Activated CD4-positive, alpha-beta T cell treated with anti-CD3 and anti-CD28 coated beads, Interleukin-10, Interleukin-2, amounts not matched to agents 100 ng/mL and 50 ng/mL, durations not matched to agents 16 hours and 8 hours (primary cell): ENCODE results near the gene CRIP1.

Source experiments
- DNase-seq: peaks from one replicate; pipeline ENCODE4 v3.0.0-alpha.2; 2020

The CRIP1 gene

DNA sequence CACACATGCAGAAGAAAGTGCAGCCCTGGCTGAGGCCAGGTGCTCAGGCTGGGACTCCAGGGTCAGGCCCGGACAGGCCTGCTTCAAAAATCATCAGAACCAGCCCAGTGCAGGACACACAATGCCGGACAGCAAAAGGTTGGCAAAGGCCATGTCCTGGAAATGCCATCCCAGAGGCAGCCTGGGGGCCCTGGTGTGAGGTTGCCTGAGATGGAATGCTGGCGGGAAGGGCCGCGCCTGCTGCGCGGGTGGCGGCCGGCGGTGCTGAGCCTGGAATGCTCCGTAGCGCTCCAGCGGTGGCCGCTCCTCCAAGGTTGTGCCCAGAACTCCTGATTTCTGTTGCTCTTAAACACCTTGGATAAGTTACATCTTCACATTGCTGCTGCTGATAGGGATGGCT lies 33.7 kb upstream of the CRIP1 start:
- no peak for DNase-seq

GRCh38 chr14:105453847-105454246 lies 32.8 kb upstream of the CRIP1 start:
- DNase-seq = no peak

GRCh38 chr14:105455086-105455640 lies 31.5 kb upstream of the CRIP1 start:
- DNase-seq = no peak

GRCh38 chr14:105455766-105456660 lies 30.7 kb upstream of the CRIP1 start:
- no peak for DNase-seq

- DNase-seq = no peak
Observed at GRCh38 chr14:105456736-105457617, 29.7 kb upstream of the CRIP1 start.

DNA sequence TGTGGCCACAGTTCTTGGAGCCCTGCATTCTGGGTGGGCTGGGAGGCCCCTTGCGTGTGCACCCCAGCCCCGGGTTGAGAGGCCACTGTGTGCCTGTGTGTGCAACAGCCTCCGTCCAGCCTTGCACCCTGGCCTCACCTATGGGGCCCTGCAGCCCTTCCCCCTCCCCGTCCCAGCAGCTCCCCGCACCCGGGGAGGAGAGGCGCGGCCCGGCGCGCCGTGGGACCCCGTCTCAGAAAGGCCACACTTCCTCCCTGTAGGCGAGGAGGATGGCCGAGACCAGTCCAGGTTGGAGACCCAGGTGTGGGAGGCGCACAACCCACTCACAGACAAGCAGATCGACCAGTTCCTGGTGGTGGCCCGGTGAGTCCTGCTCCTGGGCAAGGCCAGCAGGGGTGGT lies 28.7 kb upstream of the CRIP1 start:
- no peak for DNase-seq

DNA sequence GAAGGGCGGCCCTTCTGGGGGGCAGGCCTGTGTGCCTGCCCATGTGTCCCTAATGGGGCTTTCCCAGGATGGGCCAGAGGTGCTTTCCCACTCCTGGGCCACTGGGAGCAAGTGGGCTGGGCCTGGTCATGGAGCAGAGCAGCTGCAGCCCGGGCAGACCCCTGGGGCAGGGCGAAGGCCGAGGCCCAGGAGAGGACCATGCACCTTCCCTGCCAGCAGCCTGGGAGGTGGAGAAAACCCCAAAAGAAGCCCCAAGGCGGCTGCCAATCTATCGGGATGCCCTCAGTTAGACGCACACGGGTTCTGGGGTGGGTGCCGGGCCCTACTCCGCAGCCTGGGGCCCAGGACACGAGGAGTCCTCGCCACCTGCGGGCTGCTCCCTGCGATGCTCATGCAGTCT lies 28.1 kb upstream of the CRIP1 start:
- no peak for DNase-seq

DNA sequence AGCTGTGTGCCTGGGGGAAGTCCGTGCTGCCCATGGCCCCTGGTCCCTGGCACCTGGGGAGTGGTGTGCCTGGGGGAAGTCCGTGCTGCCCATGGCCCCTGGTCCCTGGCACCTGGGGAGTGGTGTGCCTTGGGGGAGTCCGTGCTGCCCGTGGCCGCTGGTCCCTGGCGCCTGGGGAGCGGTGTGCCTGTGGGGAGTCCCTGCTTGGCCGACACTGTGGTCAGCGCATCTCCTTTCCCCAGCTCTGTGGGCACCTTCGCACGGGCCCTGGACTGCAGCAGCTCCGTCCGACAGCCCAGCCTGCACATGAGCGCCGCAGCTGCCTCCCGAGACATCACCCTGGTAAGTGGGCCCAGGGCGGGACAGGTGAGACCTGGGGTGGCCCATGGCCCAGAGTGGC lies 26.6 kb upstream of the CRIP1 start:
- DNase-seq = no peak

DNA sequence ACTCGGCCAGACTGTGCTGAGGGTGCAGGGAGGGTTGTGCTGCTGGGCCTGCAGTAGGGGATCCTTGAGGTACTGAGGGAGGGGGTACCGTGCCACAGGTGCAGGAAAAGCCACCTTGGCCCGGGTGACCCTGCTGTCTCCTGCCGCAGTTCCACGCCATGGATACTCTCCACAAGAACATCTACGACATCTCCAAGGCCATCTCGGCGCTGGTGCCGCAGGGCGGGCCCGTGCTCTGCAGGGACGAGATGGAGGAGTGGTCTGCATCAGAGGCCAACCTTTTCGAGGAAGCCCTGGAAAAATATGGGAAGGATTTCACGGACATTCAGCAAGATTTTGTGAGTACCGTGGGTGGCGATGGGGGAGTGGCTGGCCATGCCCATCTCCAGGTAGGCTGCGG lies 26.1 kb upstream of the CRIP1 start:
- DNase-seq = no peak

- DNase-seq = no peak
Observed at GRCh38 chr14:105461903-105462302, 24.8 kb upstream of the CRIP1 start.

DNA sequence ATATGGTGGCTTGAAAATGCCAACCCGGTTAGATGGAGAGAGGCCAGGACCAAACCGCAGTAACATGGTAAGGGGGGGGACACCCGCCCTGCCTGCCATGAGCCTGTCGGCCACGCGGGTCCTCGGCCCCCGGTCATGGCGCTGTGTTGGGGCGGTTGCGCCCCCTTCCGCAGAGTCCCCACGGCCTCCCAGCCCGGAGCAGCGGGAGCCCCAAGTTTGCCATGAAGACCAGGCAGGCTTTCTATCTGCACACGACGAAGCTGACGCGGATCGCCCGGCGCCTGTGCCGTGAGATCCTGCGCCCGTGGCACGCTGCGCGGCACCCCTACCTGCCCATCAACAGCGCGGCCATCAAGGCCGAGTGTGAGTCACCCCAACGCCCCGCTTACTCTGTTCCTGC lies 22.2 kb upstream of the CRIP1 start:
- no peak for DNase-seq

DNA sequence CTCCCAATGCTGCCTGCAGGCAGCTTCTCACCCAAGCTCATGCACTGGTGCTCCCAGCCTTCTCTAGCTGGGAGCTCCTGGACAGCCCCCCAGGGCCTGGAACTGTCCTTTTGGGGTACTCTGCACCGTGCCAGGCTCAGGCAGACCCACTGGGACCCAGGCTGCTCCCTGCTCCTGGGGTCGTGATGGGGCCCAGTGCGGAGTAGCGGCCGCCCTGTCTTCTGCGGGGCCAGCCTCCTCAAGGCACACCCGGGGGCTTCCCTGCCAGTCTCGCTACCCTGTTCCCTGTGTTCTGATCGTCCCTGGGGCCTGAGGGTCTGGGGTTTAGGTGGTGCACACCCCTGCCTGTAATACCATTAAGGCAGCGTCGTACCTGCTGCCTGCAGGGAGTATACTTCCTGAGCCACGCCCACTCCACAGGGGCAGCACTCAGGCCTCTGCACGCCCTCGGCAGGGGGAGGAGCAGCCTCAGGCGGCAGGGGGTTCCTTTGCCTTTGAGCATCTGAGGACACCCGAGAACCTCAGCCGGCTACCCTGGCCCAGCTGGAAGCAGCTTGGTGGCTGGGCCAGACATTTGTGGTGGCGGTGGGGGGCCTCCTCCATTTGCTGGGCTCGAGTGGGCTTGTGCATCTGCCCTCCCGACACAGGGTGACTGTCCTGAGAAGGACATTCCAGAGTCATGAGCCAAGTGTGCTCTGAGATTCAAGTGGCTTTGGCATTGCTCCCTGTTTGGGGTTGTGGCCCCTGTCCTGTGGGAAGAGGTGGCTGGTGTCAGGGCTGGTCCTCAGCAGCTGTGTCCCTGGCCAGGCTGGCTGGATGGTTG lies 21.3 kb upstream of the CRIP1 start:
- no peak for DNase-seq

DNA sequence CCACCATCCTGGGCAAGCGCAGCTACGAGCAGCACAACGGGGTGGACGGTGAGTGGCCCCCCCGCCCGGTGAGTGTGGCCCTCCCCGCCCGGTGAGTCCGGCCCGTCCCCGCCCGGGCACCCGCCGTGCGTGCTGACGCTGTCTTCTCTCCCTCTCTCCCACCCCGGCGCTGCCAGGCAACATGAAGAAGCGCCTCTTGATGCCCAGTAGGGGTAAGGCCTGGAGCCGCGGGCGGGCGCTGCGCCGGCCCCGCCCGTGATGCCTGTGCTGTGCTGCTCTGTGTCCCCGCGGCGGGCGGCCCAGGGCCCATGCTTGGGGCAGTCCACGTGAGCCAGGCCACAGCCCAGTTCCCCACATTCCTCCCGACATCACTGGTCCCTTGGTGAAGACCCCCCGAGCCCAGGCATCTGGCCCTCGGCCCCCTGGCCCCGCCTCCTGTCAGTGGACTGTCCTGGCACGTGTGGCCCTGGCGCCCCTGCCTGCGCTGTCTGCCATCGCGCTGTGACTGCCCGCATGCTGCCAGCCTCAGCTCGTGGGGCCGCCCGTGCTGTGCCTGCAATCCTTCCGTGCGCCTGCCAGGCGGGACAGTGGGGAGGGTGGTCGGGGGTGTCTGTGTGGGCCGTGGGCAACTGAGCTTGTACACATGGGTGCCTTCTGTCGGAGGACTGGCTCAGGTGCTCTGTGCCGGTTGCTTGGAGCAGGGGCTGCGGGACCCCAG lies 20.0 kb upstream of the CRIP1 start:
- no peak for DNase-seq

GRCh38 chr14:105467249-105467941 lies 19.3 kb upstream of the CRIP1 start:
- DNase-seq = no peak

GRCh38 chr14:105467942-105468471 lies 18.7 kb upstream of the CRIP1 start:
- DNase-seq = no peak

GRCh38 chr14:105468621-105469241 lies 18.0 kb upstream of the CRIP1 start:
- no peak for DNase-seq

- DNase-seq = no peak
Observed at GRCh38 chr14:105469456-105470349, 17.0 kb upstream of the CRIP1 start.

GRCh38 chr14:105470350-105471296 lies 16.1 kb upstream of the CRIP1 start:
- no peak for DNase-seq
